DMS 273 treated with DMSO at 0.1 percent for 48 hours (cell line): ENCODE data around the gene DNAAF1.
A peak's percentile ranks its signal among the peaks of the same experiment; 100 is the strongest.

Experiments used
- DNase-seq: peaks from one replicate; lab custom pipeline; 2025; lab: John Stamatoyannopoulos, UW

DNAAF1 gene

DNA sequence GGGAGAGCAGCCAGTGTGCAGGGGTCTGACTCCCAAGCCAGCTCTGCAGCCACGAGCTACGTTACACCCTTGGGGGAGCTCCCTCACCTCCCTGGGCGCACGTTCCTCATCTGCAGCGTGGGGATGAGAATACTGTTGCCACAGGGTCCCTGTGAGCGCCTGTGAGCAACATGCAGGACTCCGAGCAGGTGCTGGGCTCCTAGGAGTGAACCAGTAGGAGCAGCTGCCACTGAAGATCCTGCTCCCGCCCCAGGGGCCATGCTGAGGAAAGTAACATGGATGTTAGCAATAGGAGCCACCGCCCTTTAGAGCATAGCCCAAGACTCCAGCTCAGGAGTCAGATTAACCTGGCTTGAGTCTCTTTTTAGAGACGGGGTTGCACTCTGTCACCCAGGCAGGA is 15.9 kb downstream of the DNAAF1 start:
- DNase-seq = no peak

DNA sequence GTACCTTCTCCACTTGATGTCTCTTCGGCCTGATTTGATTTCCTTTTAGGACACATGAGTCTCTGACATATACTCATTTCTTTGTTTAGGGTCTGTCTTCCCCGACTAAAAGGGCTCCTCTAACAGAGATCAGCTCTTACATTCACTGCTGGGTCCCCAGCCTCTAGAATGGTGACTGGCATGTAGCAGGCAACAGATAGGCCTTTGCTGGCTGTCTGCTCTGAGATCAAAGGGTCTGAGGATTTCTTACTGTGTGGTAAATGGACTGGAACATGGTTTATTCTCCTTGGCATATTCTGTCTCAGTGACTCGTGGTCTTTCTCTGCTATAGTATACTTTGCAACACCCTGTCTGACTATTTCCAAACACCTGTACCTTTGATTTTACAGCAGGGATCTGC is 16.7 kb downstream of the DNAAF1 start:
- DNase-seq = no peak

DNA sequence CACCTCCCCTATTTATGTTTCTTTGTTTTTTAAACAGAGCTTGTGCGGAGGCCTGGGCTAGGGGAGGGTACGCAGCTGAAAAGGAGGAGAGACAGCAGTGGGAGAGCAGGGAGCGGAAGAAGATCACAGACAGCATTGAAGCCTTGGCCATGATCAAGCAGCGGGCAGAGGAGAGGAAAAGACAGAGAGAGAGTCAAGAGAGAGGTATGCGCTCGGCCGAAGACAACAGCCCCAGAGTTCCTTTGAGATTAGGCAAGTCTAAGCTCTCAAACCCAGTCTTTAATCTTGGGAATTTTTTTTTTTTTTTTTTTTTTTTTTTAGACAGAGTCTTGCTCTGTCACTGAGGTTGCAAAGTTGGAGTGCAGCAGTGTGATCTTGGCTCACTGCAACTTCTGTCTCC is 20.6 kb downstream of the DNAAF1 start:
- DNase-seq = no peak

DNA sequence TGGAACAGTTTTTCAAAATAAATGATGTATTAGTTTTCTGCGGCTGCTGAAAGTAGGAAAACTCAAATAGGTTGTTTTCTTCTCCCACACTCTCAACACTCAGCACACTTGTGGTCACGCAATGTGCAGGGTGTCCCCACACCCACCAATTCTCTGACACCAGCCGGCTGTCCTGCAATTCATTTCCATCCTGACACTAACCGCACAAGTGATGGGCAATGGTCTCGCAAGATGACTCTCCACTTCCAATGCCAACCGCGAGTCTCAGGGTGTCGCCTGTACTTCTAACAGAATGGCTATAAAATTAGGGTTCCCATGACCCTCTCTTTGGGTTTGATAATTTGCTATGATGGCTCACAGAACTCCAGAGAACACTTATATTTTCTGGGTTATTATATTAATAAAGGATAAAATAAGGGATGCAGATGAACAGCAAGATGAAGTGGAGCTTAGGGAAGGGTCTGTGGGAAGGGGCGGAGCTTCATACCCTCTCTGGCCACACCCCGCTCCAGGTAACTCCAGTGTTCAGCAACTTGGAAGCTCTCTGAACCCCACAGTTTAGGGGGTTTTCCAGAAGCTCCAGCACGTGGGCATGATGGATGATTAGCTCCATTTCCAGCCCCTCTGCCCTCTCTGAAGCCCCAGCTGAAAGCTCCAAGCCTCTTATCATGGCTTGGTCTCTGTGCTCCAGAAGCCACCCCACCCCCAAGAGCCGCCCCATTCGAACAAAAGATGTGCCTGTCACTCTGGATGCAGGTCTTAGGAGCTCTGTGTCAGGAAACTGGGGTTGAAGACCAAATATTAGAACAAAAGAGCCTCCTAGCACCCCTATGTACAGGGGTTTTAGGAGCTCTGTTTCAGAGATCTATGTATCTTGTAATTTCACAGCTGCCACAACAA is 21.9 kb downstream of the DNAAF1 start:
- DNase-seq = no peak

DNA sequence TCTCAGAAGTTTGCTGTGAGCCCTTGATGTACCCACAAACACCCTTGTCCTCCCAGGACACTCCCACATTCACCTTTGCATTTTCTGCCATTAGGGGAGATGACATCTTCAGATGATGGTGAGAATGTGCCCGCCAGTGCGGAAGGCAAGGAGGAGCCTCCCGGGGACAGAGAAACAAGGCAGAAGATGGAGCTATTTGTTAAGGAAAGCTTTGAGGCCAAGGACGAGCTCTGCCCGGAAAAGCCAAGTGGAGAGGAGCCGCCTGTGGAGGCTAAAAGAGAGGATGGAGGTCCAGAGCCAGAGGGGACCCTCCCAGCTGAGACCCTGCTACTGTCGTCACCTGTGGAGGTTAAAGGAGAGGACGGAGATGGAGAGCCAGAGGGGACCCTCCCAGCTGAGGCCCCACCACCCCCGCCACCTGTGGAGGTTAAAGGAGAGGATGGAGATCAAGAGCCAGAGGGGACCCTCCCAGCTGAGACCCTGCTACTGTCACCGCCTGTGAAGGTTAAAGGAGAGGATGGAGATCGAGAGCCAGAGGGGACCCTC is 24.7 kb downstream of the DNAAF1 start:
- no peak for DNase-seq

DNA sequence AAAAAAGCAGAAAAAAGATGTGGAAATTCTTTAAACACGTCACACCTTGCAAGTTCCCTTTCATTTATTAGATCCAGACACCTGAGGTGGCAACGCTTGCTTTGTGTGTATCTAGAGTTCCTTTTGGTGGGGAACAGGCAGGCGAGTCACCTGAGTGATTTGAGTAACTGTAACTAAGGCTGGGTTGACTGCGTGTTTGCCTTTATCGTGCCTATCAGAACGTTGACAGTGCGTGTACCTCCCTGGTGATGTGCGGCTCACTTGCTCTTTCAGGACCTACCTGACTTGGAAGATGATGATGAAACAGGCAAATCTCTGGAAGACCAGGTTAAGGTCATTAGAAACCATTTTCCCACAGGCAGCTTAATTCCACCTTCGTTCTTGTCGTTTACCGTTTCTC is 29.3 kb downstream of the DNAAF1 start:
- DNase-seq = no peak

DNA sequence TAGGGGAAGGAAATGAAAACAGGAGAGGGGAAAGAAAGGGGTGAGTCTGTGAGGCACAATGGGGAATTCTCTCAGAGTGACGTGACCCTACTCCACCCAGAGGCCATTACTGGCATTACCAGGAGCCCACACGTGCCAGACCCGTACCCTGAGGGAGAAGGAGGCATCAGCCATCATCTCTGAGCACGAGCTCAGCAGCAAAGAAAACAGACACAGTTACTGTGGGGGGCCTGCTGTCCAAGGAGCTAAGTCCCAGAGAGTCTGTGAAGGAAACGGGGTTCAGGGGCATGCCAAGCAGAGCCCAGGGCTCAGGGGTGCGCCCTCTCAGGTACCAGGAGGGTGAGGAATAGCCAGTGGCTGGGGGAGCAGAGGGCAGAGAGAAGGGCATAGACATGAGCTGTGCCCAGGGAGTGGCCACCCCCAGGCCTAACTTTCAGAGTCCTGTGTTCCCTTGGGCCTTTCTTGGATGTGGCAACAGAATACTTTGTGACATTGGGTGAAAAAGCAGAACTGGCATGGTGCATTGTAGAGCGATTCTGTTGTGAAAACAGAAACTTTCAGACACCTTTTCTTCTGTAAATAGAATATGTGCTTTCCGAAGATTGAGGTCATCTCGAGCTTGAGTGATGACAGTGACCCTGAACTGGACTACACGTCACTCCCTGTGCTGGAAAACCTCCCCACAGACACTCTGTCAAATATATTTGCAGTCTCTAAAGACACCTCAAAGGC is 30.4 kb downstream of the DNAAF1 start:
- peak; percentile 20 for DNase-seq

DNA sequence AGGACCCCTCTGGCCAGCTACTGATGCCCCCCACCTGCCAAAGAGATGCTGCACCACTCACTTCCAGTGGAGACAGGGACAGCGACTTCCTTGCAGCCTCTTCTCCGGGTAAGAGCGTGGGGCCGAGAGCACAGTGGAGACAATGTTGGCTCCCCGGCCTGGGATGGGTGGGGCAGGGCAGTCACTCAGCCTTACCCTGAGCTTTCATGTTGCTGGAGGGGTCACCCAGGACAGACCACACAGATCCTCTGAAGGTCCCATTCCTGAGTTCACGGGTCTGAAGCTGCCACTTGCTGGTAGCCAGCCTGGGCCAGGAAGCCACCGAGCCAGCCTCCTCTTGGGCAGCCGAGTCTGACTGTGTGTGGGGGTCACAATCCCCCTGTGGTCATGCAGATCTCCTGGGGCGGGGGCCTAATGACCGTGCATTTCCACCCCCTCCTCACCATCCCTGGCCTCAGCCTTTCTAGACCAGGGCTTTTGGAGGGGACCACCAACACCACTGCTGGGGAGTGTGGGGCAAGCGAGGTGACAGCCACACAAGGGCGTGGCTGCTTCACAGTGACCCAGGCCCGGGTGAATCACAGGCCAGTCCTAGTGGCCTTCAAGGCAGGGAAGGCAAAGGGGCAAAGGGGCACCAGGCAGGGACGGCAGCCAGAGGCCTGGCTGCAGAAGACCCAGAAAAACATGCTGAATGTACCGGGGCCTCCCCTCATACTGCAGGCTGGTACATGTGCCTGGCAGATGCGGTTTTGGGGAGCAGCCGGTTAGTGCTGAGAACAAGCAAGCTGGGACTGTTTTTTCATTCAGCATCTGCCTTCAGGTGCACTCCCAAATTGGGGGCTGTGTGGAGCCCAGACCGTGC is 31.3 kb downstream of the DNAAF1 start:
- no peak for DNase-seq

DNA sequence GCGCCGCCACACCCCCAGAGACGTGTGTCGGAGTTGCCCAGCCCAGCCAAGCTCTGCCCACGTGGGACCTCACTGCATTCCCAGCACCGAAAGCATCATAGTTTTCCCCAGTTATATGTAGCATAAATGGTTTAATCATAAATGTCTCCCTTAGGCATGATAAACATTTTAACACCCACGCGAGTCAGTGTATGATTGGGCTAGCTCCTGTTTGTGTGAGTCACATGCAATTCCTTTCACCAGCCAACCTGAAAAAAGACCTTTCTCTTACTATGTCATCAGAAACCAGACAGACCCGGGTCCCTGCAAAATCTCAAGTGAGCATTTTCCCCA is 32.6 kb downstream of the DNAAF1 start:
- no peak for DNase-seq

DNA sequence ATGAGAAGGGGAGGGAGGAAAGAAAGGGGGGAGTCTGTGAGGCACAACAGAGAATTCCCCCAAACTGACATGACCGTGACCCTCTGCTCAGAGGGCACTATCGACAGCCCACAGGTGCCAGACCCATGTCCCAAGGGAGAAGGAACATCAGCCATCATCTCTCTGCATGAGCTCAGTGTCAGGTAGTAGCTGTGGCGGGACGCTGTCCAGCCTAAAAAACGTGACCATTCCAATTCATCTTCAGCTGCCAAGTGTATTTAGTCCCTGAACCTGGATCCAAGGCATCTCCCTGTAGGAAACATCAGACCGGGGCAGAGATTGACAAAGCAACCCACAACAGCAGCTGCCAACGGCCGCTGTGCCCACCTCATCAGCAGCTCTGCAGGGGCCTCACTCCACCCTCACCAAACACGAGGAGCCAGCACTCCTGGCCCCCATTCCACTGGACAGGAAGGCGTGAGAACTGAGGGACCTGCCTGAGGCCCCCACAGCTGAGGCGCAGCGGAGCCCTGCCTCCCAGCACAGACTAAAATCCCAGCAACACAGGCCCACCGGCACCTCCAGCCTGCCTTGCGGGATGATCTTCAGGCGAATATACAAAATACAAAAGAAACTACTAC is 33.1 kb downstream of the DNAAF1 start:
- no peak for DNase-seq

DNA sequence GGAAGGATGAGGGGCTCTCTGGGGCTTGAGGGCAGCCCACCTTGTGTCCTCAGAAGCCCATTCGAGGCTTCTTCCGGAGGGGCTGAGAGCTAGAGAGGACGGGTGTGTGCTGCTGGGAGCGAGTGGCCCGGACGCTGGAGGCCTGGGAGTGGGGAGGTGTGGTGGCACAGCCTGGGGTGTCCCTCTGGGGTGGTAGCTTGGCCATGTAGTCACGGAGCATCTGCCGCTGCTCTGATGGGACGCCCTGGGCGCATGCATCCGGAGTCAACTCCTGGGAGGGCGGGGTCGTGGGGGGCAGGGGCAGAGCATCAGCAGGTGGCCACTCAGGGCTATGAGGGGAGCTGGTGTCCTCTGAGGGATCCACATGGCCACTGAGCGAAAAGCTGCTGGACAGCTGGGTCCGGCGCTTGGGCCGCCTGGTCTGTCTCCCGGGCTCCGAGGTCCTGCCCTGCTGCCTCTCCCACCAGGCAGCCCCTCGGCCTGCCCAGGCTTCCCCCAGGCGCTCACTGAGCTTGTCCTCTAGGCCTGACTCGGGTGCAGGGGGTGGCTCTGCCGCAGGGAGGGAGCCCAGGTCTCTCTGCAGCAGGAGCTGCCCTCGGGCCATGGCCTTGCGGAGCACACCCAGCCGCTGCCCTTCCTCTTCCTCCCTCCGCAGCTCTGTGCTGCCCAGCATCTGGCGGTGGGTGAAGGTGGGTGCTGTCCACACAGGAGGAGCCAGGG is 33.9 kb downstream of the DNAAF1 start:
- DNase-seq = no peak

DNA sequence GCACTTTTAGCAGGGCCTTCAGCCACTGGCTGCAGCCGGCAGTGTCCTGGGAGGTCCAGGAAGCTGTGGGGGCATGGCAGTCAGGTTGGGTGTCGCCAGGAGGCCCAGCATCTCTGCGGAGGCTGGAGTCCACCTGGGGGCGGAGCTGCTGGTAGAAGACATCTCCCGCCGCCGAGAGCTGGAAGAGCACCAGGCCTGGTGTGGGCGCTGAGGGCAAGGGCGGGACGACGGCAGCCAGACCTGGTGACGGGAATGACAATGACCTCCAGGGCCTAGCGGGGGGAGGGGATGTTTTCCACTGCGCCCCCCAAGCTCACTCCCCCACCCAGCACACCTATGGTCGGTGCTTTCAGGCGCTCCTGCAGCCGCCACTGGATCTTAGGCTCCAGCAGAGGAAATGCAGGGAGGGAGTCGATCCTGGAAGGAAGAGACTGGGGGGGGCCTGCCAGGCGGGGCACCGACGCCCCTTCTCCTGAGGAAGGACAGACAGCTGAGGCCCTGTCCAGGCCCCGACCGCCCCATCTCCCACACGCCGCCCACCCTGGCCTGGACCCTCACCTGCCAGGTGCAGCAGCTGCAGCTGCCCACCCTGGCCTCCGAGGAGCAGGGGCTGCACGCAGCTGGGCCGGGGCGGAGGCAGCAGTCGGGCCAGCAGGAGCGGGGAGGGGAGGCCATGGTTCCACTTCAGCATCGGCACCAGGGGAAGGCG is 34.7 kb downstream of the DNAAF1 start:
- DNase-seq = no peak

DNA sequence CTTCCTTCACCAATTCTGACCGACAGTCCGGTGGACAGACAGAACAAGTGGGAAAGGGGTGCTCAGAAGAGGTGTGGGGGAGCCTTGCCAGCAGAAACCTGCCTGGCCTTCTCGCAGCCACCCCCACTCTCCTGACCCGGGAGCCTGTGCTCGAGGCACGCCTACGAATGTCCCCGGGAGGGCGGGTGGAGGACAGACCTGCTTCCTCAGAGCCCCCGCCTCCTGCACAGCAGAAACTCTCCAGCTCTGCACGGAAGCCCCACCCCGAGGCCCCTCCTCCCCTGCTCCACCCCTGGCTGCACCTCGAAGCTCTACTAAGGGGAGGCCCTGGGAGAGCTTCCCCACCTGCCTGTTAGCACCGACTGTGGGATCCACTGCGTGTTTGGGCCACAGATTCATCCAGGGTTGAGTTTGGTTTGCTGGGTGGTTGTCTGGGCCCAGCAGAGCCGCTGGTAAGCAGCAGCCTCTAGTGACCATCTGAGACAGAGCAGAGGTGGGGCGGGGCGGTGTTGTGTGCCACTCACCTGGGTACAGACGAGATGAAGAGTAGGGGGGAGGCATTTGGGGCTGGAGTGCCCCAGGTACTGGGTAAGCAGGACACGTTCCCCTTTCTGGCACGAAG is 35.5 kb downstream of the DNAAF1 start:
- no peak for DNase-seq

DNA sequence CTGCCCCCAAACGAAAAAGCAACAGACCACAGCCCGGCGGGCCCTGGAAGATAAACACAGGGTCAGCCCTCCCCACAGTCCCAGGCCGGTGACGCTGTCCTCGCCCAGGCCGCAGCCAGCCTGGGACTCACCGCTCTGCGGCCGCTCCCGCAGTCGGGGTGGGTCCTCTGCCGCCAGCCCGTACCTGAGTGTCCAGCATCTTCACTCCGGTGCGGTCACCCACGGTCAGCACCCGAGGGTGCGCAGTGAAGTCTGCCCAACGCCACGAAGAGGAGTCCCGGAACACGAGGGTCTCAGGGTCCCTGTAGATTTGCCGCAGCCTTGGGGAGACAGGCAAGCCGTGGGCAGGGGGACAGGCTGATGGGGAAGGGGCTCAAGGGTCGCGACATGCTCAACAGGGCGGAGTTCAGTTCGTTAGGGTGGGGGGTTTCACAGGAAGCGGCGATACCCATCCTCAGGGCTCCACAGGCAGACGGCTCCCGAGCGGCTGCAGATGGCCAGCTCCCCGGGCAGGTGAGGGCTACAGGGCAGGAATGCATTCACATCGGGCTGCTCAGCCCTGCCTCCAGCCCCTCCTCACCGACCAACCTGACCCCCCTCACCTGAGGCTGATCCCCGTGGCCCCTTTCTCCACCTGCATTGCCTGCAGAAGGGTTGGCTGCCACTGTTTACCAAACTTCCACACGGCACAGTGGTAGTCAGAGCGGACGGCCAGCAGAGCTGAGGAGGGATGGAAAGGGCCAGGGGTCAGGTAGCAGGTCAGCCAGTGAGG is 36.2 kb downstream of the DNAAF1 start:
- no peak for DNase-seq

DNA sequence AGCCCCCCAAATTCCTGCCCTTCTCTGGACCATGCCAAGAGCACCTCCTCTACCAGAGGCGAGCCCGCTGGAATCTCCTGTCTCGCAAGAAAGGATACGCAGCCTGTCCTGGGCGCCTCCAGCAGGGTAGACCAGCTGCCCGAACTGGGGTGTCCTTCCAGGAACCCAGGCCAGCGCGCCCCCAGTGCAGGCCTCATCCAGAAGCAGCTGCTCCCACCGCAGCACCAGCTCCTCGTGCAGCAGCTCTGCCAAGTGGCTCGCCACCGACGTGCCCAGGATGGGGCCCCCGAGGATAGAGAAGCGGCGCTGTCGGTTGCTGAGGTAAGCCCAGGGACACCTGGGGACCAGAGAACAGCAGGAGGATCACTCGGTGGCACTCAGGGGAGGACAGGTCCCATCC is 37.0 kb downstream of the DNAAF1 start:
- DNase-seq = no peak

DNA sequence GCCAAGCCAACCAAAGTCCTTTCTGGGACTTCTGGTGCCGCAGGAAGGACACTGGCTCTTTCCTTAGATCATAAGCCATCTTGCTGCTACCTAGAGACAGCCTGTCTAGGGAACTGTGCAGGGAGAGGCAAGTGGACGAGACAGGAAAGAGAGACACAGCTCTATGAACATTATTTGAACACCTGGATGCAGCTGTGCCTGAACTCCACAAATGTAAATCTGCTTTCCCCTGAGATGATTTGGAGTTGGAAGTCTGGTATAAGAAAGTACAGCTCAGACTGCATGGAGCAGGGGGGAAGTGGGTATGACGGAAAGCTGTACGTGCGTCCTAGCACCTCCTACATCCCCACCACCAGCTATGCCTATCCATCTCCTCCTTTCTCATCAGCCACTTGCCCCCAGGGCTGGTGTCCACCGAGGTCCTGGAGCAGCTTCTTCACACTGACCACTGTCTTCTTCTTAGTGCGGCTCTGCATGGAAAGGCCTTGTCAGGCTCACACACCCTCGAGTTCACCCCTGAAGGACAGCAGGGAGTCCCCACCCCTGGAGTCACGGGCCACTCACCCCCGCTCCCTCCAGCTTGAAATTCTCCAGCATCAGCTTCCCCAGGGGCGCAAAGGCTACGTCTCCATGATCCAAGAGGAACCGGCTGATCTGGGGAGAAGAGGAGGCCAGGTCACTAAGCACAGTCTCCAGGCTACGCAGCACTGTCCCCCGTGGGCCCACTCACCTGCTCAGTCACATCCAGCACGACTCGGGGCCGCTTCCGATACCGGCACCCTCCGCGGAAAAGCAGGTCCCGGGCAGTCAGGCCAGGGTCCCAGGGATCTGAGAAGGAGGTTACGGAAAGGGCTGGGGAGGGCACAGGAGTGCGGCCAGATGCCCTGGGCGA is 37.8 kb downstream of the DNAAF1 start:
- no peak for DNase-seq

DNA sequence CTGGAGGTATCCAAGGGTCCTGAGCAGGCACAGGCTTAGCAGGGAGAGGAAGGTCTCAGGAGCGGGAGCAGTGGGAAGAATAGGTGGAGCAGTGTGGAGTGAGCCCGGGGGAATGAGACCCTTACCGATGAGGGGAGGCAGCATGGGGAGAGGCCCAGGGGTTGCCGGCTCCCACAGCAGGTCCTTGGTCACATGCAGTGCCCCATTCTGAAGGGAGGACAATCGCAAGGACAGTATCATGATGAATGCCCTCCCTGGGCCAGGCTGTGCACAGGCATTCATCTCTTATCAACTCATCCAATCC is 38.4 kb downstream of the DNAAF1 start:
- DNase-seq = no peak

DNA sequence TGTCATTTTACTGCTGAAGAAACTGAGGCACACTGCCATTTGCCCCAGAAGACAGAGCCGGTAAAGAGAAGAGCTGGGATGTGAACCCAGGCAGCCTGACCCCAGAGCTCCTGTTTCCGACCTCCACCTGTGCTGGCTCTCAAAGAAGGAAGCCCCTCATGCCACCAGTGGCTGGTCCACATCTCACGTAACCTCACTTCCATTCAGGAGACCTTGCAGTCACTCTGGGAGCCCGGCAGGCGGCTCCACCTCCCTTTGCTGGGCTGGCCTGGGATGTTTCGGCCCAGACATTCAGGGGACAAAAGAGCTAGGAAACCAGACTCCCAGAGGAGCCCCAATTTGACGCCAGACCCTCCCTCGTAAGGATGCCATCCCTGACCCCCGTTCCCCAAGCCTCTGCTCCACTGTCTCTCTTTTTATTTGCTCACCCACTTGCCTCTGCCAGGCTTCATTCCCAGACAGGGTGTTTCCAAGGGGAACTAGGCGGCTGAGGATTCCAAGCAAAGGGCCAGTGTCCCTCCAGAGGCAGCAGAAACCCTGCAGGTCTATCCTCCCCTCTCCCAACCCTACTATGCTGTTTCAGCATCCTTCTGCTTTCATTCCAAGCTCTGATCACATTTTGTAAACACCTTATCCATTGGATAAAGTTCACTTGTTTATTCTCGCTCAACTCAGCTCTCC is 38.9 kb downstream of the DNAAF1 start:
- DNase-seq = no peak
